Measurements from ENCODE around the gene NKX2-2.

DNA sequence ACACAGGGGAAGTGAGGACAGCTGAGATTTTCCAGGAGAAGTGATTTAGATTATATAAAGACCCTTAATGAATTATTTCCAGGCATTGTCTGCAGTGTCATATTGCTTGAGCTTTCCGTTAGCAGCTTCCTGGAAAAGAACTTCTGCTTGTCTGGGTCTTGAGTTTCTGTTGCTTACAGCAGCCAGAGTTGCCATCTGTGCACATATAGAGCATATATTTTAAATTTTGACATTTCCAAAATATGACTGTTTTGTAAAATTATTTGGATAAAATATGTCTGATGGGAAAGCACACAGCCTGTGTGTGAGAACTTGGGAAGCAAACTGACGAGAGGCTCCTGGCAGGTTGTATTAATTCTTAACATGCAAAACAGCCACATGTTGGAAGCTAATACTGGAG, 21.0 kb upstream of the NKX2-2 start:
- TF ChIP-seq POLR2A (IDR thresholded peaks at IDR 0.05), result no peak
- TF ChIP-seq, protein P1, sequence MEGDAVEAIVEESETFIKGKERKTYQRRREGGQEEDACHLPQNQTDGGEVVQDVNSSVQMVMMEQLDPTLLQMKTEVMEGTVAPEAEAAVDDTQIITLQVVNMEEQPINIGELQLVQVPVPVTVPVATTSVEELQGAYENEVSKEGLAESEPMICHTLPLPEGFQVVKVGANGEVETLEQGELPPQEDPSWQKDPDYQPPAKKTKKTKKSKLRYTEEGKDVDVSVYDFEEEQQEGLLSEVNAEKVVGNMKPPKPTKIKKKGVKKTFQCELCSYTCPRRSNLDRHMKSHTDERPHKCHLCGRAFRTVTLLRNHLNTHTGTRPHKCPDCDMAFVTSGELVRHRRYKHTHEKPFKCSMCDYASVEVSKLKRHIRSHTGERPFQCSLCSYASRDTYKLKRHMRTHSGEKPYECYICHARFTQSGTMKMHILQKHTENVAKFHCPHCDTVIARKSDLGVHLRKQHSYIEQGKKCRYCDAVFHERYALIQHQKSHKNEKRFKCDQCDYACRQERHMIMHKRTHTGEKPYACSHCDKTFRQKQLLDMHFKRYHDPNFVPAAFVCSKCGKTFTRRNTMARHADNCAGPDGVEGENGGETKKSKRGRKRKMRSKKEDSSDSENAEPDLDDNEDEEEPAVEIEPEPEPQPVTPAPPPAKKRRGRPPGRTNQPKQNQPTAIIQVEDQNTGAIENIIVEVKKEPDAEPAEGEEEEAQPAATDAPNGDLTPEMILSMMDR (IDR thresholded peaks at IDR 0.05), result no peak
- TF ChIP-seq POLR2AphosphoS5 (IDR thresholded peaks at IDR 0.05), result no peak
